ENCODE data around the gene SLC22A4.
A peak's percentile ranks its signal among the peaks of the same experiment; 100 is the strongest.

DNA sequence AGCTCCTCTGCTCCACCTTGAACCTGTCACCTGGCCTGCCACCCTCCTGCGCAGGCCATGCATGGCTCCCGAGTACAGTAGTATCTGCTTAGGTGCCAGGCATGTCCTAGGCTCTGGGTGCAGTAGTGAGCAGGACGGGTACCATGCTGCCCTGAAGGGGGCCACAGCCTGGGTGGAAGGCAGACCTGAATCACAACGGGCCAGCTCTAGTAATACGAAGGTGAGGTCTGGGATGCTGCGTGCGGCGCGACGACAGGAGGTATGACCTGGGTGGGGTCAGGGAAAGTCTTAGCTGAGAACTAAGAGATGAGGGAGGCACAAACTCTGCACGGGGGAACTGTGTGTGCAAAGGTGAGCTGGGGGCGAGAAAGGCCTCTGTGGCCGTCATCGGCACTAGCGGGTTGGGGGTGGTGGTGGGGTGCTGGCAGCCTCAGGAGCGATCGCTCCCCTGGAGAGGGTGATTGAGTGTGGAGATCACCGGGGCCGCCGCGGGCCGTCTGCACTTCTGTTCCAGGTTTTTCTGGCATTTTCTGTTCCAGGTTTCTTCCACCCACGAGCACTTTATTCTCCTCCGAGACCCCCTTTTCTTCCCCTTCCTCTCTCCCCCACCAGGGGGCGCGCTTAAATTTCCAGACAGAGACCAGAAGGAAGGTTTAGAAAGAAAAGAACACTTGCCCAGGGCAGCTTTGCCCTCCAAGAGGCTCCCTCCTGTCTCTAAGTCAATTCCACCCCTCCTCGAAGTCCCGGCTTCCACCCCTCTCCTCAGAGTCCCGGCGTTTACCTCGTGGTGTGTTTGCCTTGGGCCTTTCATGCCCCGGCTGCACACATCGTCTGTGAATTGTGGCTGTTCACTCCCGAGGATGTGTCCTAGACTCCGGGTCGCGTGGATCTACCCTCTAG is 21.6 kb upstream of the SLC22A4 start:
- TF ChIP-seq, protein P1, sequence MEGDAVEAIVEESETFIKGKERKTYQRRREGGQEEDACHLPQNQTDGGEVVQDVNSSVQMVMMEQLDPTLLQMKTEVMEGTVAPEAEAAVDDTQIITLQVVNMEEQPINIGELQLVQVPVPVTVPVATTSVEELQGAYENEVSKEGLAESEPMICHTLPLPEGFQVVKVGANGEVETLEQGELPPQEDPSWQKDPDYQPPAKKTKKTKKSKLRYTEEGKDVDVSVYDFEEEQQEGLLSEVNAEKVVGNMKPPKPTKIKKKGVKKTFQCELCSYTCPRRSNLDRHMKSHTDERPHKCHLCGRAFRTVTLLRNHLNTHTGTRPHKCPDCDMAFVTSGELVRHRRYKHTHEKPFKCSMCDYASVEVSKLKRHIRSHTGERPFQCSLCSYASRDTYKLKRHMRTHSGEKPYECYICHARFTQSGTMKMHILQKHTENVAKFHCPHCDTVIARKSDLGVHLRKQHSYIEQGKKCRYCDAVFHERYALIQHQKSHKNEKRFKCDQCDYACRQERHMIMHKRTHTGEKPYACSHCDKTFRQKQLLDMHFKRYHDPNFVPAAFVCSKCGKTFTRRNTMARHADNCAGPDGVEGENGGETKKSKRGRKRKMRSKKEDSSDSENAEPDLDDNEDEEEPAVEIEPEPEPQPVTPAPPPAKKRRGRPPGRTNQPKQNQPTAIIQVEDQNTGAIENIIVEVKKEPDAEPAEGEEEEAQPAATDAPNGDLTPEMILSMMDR (conservative IDR thresholded peaks at IDR 0.05 in 1 of 2, IDR thresholded peaks at IDR 0.05 in 1 of 2; ENCODE audit: extremely low read depth in 1 of 2, insufficient read depth in 1 of 2, low read depth in 1 of 2, low read length in 2 of 2) = peak; percentile 50 to 67
- no peak for TF ChIP-seq EZH2 (IDR thresholded peaks at IDR 0.05; ENCODE audit: borderline replicate concordance, low read length)
